Activated CD4-positive, alpha-beta T cell treated with anti-CD3 and anti-CD28 coated beads, Interleukin-2, Interleukin-4, amounts not matched to agents 100 ng/mL and 50 ng/mL, durations not matched to agents 16 hours and 8 hours (primary cell): Measurements from ENCODE around the gene NDUFA7.
"Not testable (repeated sequence)": the region's sequence is repeated elsewhere in the genome, so short reads cannot be mapped to it uniquely, and the experiment has no call there.

Source experiments
- DNase-seq: peaks from one replicate; pipeline ENCODE4 v3.0.0-alpha.2; 2020; ENCODE audit warnings: low spot score

The NDUFA7 gene

GRCh38 chr19:8321067-8321985 lies at the start of gene NDUFA7, which contains the start of gene RPS28:
Gene NDUFA7 (minus strand): TSS chr19:8321375. CDS start chr19:8321358, 17 bp downstream.
Gene RPS28 (plus strand): TSS chr19:8321496. CDS start chr19:8321531, 35 bp downstream.
- DNase-seq: peak; percentile 98

- DNase-seq: no peak
Observed at GRCh38 chr19:8370176-8371010, 49.2 kb upstream of the NDUFA7 start.

GRCh38 chr19:8367327-8368001 lies 46.3 kb upstream of the NDUFA7 start:
- no peak for DNase-seq

DNA sequence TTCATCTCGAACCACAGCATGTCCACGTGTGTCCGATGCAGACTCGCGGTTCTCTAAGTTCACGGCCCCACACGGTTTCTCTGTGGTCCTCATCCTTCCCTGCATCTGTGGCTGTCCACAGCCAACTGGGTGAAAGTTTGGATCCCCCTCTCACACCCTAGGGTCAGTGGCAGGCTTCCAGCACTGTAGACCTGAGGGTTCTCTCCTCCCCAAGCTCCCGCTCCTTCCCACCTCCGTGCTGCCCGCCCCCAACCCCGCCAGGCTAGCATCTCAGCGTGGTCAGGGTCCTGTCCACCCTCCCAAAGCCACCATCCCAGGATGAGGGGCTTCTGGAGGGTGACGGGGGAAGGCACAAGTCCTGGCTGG lies 45.8 kb upstream of the NDUFA7 start:
- no peak for DNase-seq

- no peak for DNase-seq
Observed at GRCh38 chr19:8366121-8366581, 45.0 kb upstream of the NDUFA7 start.

DNA sequence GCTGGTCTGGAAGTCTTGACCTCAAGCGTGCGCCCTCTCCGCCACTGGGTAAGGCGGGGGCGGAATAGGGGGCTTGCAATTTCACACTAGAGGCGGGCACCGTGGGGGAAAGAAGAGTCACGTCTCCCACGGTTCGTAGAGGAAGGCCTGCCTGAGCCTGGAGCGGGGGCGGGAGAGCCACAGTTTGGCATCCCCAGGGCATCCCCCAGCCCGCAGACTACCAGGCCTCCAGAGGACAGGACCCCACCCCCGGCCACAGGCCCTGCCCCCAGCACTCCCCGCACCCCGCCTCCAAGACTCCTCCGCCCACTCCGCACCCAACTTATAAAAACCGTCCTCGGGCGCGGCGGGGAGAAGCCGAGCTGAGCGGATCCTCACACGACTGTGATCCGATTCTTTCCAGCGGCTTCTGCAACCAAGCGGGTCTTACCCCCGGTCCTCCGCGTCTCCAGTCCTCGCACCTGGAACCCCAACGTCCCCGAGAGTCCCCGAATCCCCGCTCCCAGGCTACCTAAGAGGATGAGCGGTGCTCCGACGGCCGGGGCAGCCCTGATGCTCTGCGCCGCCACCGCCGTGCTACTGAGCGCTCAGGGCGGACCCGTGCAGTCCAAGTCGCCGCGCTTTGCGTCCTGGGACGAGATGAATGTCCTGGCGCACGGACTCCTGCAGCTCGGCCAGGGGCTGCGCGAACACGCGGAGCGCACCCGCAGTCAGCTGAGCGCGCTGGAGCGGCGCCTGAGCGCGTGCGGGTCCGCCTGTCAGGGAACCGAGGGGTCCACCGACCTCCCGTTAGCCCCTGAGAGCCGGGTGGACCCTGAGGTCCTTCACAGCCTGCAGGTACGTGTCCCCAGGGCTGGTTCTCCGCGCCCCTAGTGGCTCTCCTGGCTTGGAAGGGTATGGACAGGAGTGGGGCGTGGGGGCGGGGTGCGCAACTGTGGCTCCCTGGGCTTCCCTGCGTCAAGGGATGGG lies 42.9 kb upstream of the NDUFA7 start, which contains the start of gene ANGPTL4:
Gene ANGPTL4, plus strand, starts transcription at position 353 of the 969 bp plus-strand sequence. Its CDS starts 167 bp downstream, at position 520.
- peak; percentile 37 for DNase-seq

- no peak for DNase-seq
Observed at GRCh38 chr19:8361921-8362793, 41.0 kb upstream of the NDUFA7 start.

DNA sequence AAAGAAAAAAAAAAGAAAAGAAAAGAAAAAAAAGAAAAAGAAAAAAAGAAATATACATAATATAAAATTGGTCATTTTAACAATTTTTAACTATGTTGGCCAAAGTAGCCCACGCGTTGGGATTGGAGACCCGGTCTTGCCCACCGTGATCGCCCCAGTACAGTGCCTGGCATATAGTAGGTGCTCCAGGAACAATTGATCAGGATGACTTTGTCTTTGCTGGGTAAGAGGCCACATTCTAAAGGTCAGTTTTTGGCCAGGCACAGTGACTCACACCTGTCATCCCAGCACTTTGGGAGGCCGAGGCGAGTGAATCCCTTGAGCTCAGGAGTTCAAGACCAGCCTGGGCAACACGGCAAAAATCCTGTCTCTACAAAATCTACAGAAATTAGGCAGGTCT lies 39.0 kb upstream of the NDUFA7 start:
- no peak for DNase-seq

GRCh38 chr19:8358948-8359347 lies 37.8 kb upstream of the NDUFA7 start:
- no peak for DNase-seq

DNA sequence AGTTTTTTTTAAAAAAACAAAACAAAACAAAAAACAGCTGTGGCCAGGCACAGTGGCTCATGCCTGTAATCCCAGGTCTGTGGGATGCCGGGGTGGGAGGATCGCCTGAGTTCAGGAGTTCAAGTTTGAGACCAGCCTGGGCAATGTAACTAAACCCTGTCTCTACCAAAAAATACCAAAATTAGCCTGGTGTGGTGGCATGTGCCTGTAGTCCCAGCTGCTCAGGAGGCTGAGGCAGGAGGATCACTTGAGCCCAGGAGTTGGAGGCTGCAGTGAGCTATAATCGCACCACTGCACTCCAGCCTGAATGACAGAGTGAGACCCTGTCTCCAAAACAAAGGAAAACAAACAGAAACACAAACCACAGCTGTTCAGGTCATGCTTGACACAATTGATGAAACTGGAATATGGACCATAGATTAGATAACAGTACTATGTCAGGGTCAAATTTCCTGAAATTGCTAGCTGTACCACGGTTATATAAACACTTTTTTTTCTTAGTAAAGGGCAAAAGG lies 35.9 kb upstream of the NDUFA7 start:
- DNase-seq: no peak

- no peak for DNase-seq
Observed at GRCh38 chr19:8355631-8356402, 34.6 kb upstream of the NDUFA7 start.

DNA sequence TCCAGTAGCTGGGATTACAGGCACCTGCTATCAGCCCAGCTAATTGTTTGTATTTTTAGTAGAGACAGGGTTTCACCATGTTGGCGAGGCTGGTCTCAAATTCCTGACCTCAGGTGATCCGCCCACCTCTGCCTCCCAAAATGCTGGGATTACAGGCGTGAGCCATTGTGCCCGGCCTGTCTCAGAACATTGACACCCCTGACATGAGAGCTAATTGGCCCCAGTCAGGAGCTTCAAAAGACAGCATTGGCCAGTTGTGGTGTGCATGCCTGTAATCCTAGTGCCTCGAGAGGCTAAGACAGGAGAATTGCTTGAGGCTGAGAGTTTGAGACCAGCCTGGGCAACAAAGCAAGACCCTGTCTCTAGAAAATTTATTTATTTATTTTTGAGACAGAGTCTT lies 31.7 kb upstream of the NDUFA7 start:
- not testable (repeated sequence) for DNase-seq

GRCh38 chr19:8352134-8352827 lies 31.1 kb upstream of the NDUFA7 start:
- DNase-seq: no peak

DNA sequence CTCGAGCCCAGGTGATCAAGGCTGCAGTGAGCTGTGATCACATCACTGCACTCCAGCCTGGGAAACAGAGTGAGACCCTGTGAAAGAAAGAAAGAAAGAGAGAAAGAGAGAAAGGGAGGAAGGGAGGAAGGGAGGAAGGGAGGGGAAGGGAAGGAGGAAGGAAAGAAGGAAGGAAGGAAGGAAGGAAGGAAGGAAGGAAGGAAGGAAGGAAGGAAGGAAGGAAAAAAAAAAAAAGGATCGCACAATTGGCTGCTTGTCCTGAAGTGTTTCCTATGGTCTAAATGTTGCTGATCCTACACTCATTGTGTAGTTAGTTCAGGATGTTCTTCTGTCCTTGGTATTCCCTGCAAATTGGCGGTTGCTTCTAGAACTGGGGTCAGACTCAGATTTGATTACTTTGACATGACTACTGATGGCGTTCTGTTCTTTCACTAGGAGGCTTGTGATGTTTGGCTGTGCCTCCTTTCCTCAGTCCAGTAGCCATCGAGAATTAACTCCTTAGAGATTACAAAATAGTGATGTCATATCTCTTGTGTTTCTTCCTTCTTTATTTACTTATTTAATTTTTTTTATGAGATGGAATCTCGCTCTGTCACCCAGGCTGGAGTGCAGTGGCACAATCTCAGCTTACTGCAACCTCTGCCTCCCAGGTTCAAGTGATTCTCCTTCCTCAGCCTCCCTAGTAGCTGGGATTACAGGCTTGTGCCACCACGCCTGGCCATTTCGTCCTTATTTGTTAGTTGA lies 28.6 kb upstream of the NDUFA7 start:
- not testable (repeated sequence) for DNase-seq

GRCh38 chr19:8343483-8343844 lies 22.3 kb upstream of the NDUFA7 start:
- DNase-seq: no peak

DNA sequence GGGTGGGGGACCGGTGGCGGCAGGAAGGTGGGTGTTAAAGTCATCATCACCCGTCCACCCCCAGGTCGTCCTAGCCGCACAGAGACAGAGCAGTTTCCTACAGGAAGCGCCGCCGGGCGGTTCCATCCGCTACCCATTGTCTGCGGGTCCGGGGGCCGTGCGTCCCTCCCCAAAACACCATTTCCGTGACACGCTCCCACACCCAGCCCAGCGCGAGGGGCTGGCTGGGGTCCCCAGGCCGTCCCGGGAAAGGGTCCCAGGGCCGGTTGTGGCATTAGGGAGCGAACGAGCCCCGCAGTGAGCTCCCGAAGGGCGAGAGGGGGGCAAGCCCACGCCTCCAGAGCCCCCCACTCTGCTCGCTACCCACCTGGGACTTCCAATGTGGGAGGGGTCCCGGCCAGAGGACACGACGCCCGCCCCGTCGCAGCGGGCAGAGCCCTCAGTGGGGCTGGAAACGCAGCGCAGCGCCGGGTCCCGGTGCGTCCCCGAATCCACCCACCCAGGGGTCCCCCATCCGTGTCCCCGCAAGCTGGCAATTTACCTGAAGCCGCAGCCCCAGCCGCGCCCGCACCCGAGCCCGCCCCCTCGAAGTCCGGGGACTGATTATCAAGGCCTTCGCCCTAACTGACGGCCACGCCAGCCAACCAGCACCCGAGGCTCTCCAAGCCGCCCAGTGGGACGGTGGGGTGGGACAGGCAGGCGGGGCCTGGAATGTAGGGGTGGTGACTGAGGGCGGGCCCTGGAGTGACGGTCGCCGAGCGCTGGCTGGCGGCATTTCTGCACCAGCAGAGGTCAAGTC lies 21.7 kb upstream of the NDUFA7 start, which contains the start of gene KANK3:
Gene KANK3, minus strand, starts transcription at position 579 of the 799 bp plus-strand sequence. CDS start 5,434 bp downstream, outside the sequence.
- DNase-seq: peak; percentile 94

DNA sequence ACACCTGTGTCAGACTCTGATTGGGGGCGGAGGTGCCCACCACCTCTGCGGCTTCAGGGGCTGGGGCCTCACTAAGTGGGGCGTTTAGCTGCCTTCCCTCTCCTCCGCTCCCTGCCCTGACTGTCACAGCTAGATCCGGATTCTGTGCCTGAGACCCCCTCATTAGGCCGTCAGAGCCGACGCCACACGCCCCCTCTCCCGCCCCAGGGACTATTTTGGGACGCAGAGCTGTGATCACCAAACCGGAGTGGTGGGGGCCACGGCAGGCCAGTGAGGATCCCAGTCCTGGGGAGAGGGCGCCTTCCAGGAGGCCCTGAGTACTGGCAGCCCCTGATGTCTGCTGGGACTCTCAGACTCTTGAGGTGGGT lies 21.1 kb upstream of the NDUFA7 start:
- DNase-seq: no peak
